Right ventricle myocardium inferior (tissue), 1 donor: ENCODE results near the gene COL26A1. TPM values are rescaled to one million over a fixed set of nuclear protein-coding genes. Genes with fewer than 3 reads are reported as not detected.
A peak's percentile ranks its signal among the peaks of the same experiment; 100 is the strongest.

Experiments used
- ATAC-seq: fragments of 200-7000 bp; cut with Tn5 transposase; one replicate; pipeline ENCODE4 v1.9.1; 2020; ENCODE audit warnings: mild to moderate bottlenecking, moderate library complexity
- DNase-seq: peaks from one replicate; pipeline ENCODE4 v3.0.0; 2021; ENCODE audit errors: missing footprints
- intact Hi-C: fragments of 100-400 bp; cut with DNase I; formaldehyde crosslinking; loops from one replicate; pipeline ENCODE4 v1.11.0; 2022
- total RNA-seq: library from RNA; stranded (reverse); fragmentation: NEBNext Ultra II Directional; extraction: Animal tissue kit (Norgen Biotek cat#: 25700); gene quantifications from one replicate; pipeline ENCODE4 v1.2.1, GENCODE V29; 2021
- donor health status: DM: no; HTN: yes; CAD: no; lungs with severe emphysema.

COL26A1 gene
- total RNA-seq, 1 donor from 2014 or later = not detected

- ATAC-seq (no peak), DNase-seq (no peak)
- intact Hi-C loops = no loop called here
Observed at GRCh38 chr7:101367676-101368075, 5.0 kb downstream of the COL26A1 start.

GRCh38 chr7:101368422-101369165, 5.9 kb downstream of the COL26A1 start:
- ATAC-seq (no peak), DNase-seq (no peak)
- intact Hi-C loops = no loop called here

GRCh38 chr7:101370836-101371235, 8.2 kb downstream of the COL26A1 start:
- intact Hi-C loops = no loop called here
- ATAC-seq = no peak
- DNase-seq = no peak

- no peak for DNase-seq
- ATAC-seq = no peak
- intact Hi-C loops = no loop called here
Observed at GRCh38 chr7:101373812-101374614, 11.3 kb downstream of the COL26A1 start.

GRCh38 chr7:101374990-101375389, 12.3 kb downstream of the COL26A1 start:
- ATAC-seq (no peak), DNase-seq (no peak)
- intact Hi-C loops = no loop called here

DNA sequence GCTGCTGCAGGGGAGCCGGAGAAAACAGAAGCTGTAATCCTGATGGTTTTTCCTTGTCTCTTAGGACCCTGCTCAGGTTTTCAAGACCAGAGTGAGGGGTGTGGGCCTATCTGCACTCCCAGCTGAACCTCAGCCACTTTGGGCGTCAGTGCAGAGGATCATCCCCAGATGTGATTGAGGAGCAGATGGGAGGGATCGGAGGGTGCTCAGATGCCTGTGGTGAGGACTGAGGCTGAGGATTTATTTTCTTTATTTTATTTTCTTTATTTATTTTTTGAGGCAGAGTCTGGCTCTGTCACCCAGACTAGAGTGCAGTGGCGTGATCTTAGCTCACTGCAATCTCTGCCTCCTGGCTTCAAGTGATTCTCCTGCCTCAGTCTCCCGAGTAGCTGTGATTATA, 13.9 kb downstream of the COL26A1 start:
- DNase-seq = no peak
- ATAC-seq = no peak
- intact Hi-C loops = no loop called here

GRCh38 chr7:101377189-101377736, 14.6 kb downstream of the COL26A1 start:
- ATAC-seq (no peak), DNase-seq (no peak)
- intact Hi-C loops = no loop called here

DNA sequence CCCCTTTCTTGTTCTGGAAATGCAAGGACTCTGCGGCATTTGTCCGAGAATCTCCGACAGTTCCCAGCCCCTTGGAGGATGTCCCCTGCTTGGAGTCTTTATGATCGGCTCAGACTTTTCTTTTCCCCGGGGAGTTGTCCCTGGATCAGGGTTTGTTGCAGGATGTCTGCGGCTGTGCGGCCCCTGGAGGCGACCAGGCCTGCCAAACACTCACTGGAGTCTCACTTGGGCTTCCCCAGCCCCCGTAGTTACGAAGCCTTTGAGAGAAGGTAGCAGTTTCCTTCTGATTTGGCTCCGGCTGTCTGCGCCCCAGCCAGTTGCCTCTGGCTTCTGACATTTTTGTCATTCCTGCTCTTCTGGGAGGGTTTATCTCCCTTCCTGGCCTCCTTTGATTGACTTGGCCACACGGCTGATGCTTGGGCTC, 16.1 kb downstream of the COL26A1 start:
- ATAC-seq (peak; percentile 37), DNase-seq (no peak)
- intact Hi-C loops = no loop called here

DNA sequence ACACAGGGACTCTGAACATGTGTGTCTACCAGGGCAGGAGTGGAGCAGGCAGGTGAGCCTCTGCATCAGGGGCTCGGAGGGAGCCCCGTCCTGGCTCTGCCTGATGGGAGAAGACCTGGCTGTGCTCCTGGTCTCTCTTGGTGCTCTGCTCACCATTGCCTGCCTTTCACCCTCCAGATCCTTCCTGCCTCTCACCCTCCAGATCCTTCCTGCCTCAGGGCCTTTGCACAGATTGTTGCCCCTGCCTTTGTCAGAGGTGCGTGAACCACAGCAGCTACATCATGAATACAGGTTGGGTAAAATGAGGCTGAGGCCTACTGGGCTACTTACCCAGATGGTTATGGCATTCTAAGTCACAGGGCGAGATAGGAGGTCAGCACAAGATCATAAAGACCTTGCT, 16.6 kb downstream of the COL26A1 start:
- intact Hi-C loops = no loop called here
- DNase-seq = no peak
- ATAC-seq = no peak

- ATAC-seq (no peak), DNase-seq (no peak)
- intact Hi-C loops = no loop called here
Observed at GRCh38 chr7:101381549-101382111, 19.0 kb downstream of the COL26A1 start.

- no peak for ATAC-seq
Observed at GRCh38 chr7:101382937-101383336, 20.3 kb downstream of the COL26A1 start.

GRCh38 chr7:101386177-101386557, 23.5 kb downstream of the COL26A1 start:
- DNase-seq (no peak), ATAC-seq (no peak)
- intact Hi-C loops = no loop called here

More at GRCh38 chr7:101382937-101383336, 20.3 kb downstream of the COL26A1 start:
- no peak for DNase-seq
- intact Hi-C loops = no loop called here

- intact Hi-C loops = no loop called here
- no peak for DNase-seq
- no peak for ATAC-seq
Observed at GRCh38 chr7:101386558-101387231, 24.0 kb downstream of the COL26A1 start.

DNA sequence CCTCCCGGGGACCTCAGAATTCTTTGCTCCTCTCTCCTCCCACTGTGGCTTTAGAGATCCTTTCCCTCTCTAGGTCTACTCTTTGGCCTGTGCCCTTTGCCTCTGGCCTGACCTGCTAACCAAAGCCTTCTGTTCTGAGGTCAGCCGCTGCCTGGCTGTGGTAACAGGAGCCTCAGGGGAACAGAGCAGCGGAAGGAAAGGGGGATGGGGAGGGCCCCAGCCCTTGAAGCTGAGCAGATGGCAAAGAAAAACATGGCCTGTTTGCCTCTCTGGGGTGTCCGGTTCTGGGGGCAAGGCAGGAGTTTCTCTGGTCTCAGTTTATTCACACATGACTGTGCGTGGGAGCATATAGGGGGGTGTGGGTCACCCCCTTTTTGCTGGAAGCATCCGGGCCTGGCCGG, 28.2 kb downstream of the COL26A1 start:
- intact Hi-C loops = no loop called here
- ATAC-seq (peak; percentile 46), DNase-seq (no peak)

DNA sequence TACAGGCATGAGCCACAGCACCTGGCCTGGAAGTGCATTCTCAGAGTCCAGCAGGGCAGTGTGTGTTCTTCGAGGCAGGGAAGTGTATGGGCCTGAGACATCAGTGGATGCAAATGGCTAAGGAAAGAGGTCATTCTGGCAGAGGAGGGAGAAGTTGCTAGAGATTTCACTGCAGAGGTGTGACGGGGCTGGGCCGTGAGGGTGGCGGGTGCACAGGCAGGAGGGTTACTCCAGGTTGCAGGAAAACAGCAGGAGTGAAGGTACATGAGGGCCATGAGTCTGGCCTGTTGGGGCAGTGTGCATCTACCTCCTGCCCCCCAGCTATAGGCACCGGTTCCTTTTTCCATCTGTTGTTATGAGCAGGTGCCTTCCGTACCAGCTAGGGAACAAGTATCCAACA, 29.3 kb downstream of the COL26A1 start:
- intact Hi-C loops = no loop called here
- no peak for ATAC-seq

GRCh38 chr7:101393865-101394264, 31.2 kb downstream of the COL26A1 start:
- ATAC-seq = no peak
- intact Hi-C loops = no loop called here
- DNase-seq = no peak

More for the DNA sequence above, 29.3 kb downstream of the COL26A1 start:
- no peak for DNase-seq

- ATAC-seq (no peak), DNase-seq (no peak)
- intact Hi-C loops = no loop called here
Observed at GRCh38 chr7:101395376-101395775, 32.7 kb downstream of the COL26A1 start.

- intact Hi-C loops = no loop called here
- ATAC-seq = no peak
Observed at GRCh38 chr7:101397243-101397642, 34.6 kb downstream of the COL26A1 start.

GRCh38 chr7:101397770-101398324, 35.2 kb downstream of the COL26A1 start:
- intact Hi-C loops = no loop called here
- no peak for DNase-seq
- no peak for ATAC-seq

More at GRCh38 chr7:101397243-101397642, 34.6 kb downstream of the COL26A1 start:
- DNase-seq = no peak
